ENCODE measurements around the gene SEMA3B.

Gene SEMA3B

GRCh38 chr3:50245831-50246516 lies 23.0 kb upstream of the SEMA3B start:
- TF ChIP-seq, protein P1, sequence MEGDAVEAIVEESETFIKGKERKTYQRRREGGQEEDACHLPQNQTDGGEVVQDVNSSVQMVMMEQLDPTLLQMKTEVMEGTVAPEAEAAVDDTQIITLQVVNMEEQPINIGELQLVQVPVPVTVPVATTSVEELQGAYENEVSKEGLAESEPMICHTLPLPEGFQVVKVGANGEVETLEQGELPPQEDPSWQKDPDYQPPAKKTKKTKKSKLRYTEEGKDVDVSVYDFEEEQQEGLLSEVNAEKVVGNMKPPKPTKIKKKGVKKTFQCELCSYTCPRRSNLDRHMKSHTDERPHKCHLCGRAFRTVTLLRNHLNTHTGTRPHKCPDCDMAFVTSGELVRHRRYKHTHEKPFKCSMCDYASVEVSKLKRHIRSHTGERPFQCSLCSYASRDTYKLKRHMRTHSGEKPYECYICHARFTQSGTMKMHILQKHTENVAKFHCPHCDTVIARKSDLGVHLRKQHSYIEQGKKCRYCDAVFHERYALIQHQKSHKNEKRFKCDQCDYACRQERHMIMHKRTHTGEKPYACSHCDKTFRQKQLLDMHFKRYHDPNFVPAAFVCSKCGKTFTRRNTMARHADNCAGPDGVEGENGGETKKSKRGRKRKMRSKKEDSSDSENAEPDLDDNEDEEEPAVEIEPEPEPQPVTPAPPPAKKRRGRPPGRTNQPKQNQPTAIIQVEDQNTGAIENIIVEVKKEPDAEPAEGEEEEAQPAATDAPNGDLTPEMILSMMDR (conservative IDR thresholded peaks at IDR 0.05): peak; percentile 99
- peak overlapping the region; percentile 77 for H3K27ac ChIP-seq

GRCh38 chr3:50246517-50246954 lies 22.4 kb upstream of the SEMA3B start:
- TF ChIP-seq, protein P1 (conservative IDR thresholded peaks at IDR 0.05): no peak; the same call in 1 of the 2 replicates
- peak overlapping the region; percentile 77 for H3K27ac ChIP-seq

DNA sequence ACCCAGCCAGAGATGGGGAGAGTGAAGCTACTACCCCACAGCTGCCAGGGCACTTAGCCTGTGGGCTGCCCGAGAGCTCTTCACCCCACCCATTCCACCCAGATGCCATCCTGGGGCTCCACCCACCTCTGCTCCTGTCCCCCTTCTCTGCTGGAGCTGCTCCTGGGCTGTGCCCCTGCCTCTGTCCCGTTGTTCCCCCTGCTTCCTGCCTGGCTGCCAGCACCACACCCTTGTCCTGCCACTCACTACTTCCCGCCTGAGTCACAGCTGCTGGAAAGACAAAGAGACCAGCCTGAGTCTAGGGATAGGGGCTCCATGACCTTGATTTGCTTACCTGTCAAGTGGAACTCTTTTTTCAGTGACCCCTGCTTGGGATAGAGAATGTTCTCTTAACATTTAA lies 20.6 kb upstream of the SEMA3B start:
- TF ChIP-seq, protein P1 (conservative IDR thresholded peaks at IDR 0.05): no peak
- no peak overlapping the region; the same call in 1 of the 2 replicates for H3K27ac ChIP-seq

DNA sequence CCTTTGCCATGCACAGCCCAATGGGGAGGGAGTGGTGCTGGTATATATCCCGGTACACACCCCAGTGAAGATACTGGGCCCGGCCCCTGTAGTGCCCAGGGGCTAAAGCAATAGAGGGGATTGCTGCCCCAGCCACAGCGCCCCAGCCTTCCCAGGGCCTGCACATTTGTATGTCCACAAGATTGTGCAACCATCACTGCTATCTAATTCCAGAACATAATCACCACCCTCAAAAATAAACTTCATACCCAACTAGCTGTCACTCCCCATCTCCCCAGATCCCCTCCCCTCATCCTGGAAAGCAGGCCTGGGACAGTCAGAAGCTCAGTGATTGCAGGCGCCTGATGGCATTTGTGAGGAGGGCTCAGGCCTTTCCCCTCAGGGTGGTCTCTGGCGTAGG lies 19.5 kb upstream of the SEMA3B start:
- TF ChIP-seq, protein P1 (conservative IDR thresholded peaks at IDR 0.05): no peak
- no peak overlapping the region for H3K27ac ChIP-seq

- TF ChIP-seq, protein P1 (conservative IDR thresholded peaks at IDR 0.05): no peak
- H3K27ac ChIP-seq: no peak overlapping the region
Measured at GRCh38 chr3:50250514-50250913, 18.4 kb upstream of the SEMA3B start.

DNA sequence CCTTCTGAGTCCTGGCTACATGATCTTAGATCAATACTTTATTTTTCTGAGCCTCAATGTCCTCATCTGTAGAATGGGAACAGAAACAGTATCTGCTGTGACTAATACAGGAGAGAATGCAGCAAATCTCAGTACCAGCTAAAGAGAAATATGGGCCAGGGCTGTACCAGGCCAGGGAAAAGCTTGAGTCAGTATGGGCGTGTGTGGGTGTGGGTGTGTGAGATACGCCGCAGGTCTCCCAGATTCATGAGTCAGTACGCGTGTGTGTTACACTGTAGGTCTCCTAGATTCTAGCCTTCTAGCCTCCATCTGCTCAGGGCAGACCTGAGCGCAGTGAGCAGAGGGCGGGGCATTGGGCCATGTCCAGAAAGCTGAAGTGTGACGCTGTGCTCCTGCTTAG lies 17.7 kb upstream of the SEMA3B start:
- no peak overlapping the region for H3K27ac ChIP-seq
- TF ChIP-seq, protein P1 (conservative IDR thresholded peaks at IDR 0.05): no peak

GRCh38 chr3:50254577-50255250 lies 14.2 kb upstream of the SEMA3B start:
- no peak overlapping the region for H3K27ac ChIP-seq
- TF ChIP-seq, protein P1 (conservative IDR thresholded peaks at IDR 0.05): no peak
